Lung (tissue), 12 donors: ENCODE measurements around the gene STBD1. TPM values are rescaled to one million over a fixed set of nuclear protein-coding genes. Genes with fewer than 3 reads are reported as not detected.

Source experiments
- ATAC-seq: fragments of 200-7000 bp; cut with Tn5 transposase; one replicate; pipeline ENCODE4 v1.9.1; 2020; ENCODE audit warnings: moderate number of reproducible peaks; ENCODE audit not compliant: insufficient read depth, low FRiP score
- DNase-seq, 3 donors: peaks; one replicate each; pipeline ENCODE4 v3.0.0-alpha.2; 2013 to 2017
- H3K27ac ChIP-seq, 2 donors: one replicate each; pipeline ENCODE4 v1.5.1; 2013; ENCODE audit warnings: mild to moderate bottlenecking in 2 of 2, moderate library complexity in 2 of 2, control low read depth in 1 of 2, inconsistent platforms in 1 of 2, low read depth in 1 of 2, low read length in 1 of 2
- H3K27me3 ChIP-seq, 3 donors: one replicate each; pipeline ENCODE4 v1.5.1; 2013; ENCODE audit warnings: low read length in 2 of 3; ENCODE audit not compliant: control insufficient read depth in 3 of 3, insufficient read depth in 3 of 3
- H3K36me3 ChIP-seq, 4 donors: one replicate each; pipeline ENCODE4 v1.5.1; 2013; ENCODE audit warnings: low read length in 4 of 4, mild to moderate bottlenecking in 1 of 4, moderate library complexity in 1 of 4; ENCODE audit not compliant: control insufficient read depth in 4 of 4, insufficient read depth in 4 of 4
- H3K4me1 ChIP-seq, 5 donors: one replicate each; pipeline ENCODE4 v1.5.1; 2013; ENCODE audit warnings: low read length in 5 of 5, mild to moderate bottlenecking in 2 of 5, moderate library complexity in 1 of 5; ENCODE audit not compliant: control insufficient read depth in 5 of 5, insufficient read depth in 5 of 5
- H3K4me3 ChIP-seq: one replicate; pipeline ENCODE4 v1.5.1; 2013; ENCODE audit warnings: mild to moderate bottlenecking, control low read depth, moderate library complexity
- H3K9ac ChIP-seq, 2 donors: one replicate each; pipeline ENCODE4 v1.5.1; 2013; ENCODE audit warnings: low read length in 2 of 2, control low read depth in 1 of 2; ENCODE audit not compliant: insufficient read depth in 1 of 2
- H3K9me3 ChIP-seq, 4 donors: one replicate each; pipeline ENCODE4 v1.5.1; 2013; ENCODE audit warnings: low read length in 3 of 4, mild to moderate bottlenecking in 1 of 4, moderate library complexity in 1 of 4; ENCODE audit not compliant: control insufficient read depth in 4 of 4, insufficient read depth in 3 of 4
- CTCF ChIP-seq: IDR thresholded peaks from 2 replicates; pipeline ENCODE4 v1.5.1; 2012; ENCODE audit warnings: mild to moderate bottlenecking; ENCODE audit errors: control extremely low read depth, extremely low read depth
- WGBS, 2 donors: extraction: QIAGEN DNeasy Blood & Tissue Kit; methylation state at CpG; one replicate each; pipeline ENCODE4 v1.1.7; 2013; 5-methylcytosine and 5-hydroxymethylcytosine counted together
- polyA plus RNA-seq, 2 donors: library from polyadenylated mRNA; stranded (reverse); fragments of 200-250 nt; gene quantifications; one replicate each; pipeline ENCODE4 v1.2.1, GENCODE V29; 2013
- total RNA-seq, 2 donors: library from RNA; depleted of rRNA in 1 of 2; stranded (reverse); fragments of >200 nt in 1 of 2; gene quantifications; one replicate each; pipeline ENCODE4 v1.2.1, GENCODE V29; 2014 to 2021
- donor health status: control.
- donor health status: control.
- donor health status: Bipolar disorder and iron deficiency.
- donor health status: healthy.
- donor health status: DM: yes; HTN: yes; CAD: no.

The STBD1 gene
- total and polyA plus RNA-seq, 4 donors, result 1.5 to 14.8 (median 6.9) TPM

GRCh38 chr4:76300012-76300411 lies 6.5 kb upstream of the STBD1 start:
- Histone ChIP-seq H3K27me3 (no peaks in the 10 kb centered on the region), H3K9me3 (peaks cover 0 to 5% (median 1%) of the 10 kb centered on the region in 4 donors), H3K9ac (no peak overlapping the region), H3K4me1 (peaks cover 0 to 1% (median 0%) of the 10 kb centered on the region in 5 donors), H3K27ac (no peak overlapping the region), H3K4me3 (no peak overlapping the region), H3K36me3 (peaks cover 0 to 3% (median 0%) of the 10 kb centered on the region in 4 donors)
- no peak for TF ChIP-seq CTCF
- ATAC-seq (no peak), DNase-seq (no peak)
- 27 to 55% methylated on average over 4 of the region's 4 CpGs for WGBS, 2 donors

GRCh38 chr4:76301068-76301774 lies 5.3 kb upstream of the STBD1 start:
- ATAC-seq, result no peak
- H3K4me3 ChIP-seq, result no peak overlapping the region
- H3K9ac ChIP-seq, result no peak overlapping the region
- H3K36me3 ChIP-seq, result peaks cover 0 to 6% (median 0%) of the 10 kb centered on the region in 4 donors
- no peak for DNase-seq
- TF ChIP-seq CTCF, result no peak
- peak overlapping the region; percentile 9 to 59 for H3K27ac ChIP-seq
- peaks cover 0 to 5% (median 1%) of the 10 kb centered on the region in 4 donors for H3K9me3 ChIP-seq
- H3K4me1 ChIP-seq, result peaks cover 0 to 8% (median 4%) of the 10 kb centered on the region in 5 donors
- no peaks in the 10 kb centered on the region for H3K27me3 ChIP-seq
- WGBS, 2 donors, result 93 to 98% methylated on average over 4 of the region's 4 CpGs

GRCh38 chr4:76301775-76302162 lies 4.8 kb upstream of the STBD1 start:
- Histone ChIP-seq H3K4me3 (no peak overlapping the region), H3K9me3 (peaks cover 0 to 5% (median 1%) of the 10 kb centered on the region in 4 donors), H3K9ac (no peak overlapping the region), H3K4me1 (peaks cover 0 to 8% (median 4%) of the 10 kb centered on the region in 5 donors), H3K27ac (peak overlapping the region in 1 of 2 donors; percentile 59), H3K27me3 (no peaks in the 10 kb centered on the region), H3K36me3 (peaks cover 0 to 6% (median 0%) of the 10 kb centered on the region in 4 donors)
- WGBS, 2 donors, result 64 to 90% methylated on average over 1 of the region's 1 CpG
- no peak for ATAC-seq
- TF ChIP-seq CTCF, result no peak
- DNase-seq, result no peak
